Choroid plexus epithelial cell (primary cell): ENCODE data around the gene OPCML.

Experiments used
- DNase-seq: peaks from one replicate; pipeline ENCODE4 v3.0.0-alpha.2; 2010; ENCODE audit warnings: low read depth
- H3K4me3 ChIP-seq: 2 replicates; pipeline ENCODE4 v1.5.1; 2011; ENCODE audit warnings: low read depth, mild to moderate bottlenecking, control low read depth, low read length, moderate library complexity
- CTCF ChIP-seq: conservative IDR thresholded peaks from 2 replicates; pipeline ENCODE4 v1.5.1; 2011; ENCODE audit warnings: low read depth, mild to moderate bottlenecking, control low read depth, inconsistent platforms, low read length, moderate library complexity

OPCML gene

GRCh38 chr11:132681971-132682370 is 850.3 kb downstream of the OPCML start:
- DNase-seq = no peak
- no peak for TF ChIP-seq CTCF
- H3K4me3 ChIP-seq = no peak overlapping the region

GRCh38 chr11:132680584-132680983 is 851.7 kb downstream of the OPCML start:
- no peak overlapping the region for H3K4me3 ChIP-seq
- no peak for DNase-seq
- no peak for TF ChIP-seq CTCF

GRCh38 chr11:132674151-132674550 is 858.1 kb downstream of the OPCML start:
- TF ChIP-seq CTCF = no peak
- H3K4me3 ChIP-seq = no peak overlapping the region
- no peak for DNase-seq

- no peak for DNase-seq
- no peak for TF ChIP-seq CTCF
- no peak overlapping the region for H3K4me3 ChIP-seq
Observed at GRCh38 chr11:132671851-132672370, 860.4 kb downstream of the OPCML start.

- H3K4me3 ChIP-seq = no peak overlapping the region
- TF ChIP-seq CTCF = no peak
- DNase-seq = no peak
Observed at GRCh38 chr11:132670921-132671675, 861.2 kb downstream of the OPCML start.

GRCh38 chr11:132669949-132670348 is 862.4 kb downstream of the OPCML start:
- no peak for DNase-seq
- H3K4me3 ChIP-seq = no peak overlapping the region
- TF ChIP-seq CTCF = no peak

GRCh38 chr11:132665205-132665604 is 867.1 kb downstream of the OPCML start:
- no peak overlapping the region for H3K4me3 ChIP-seq
- TF ChIP-seq CTCF = no peak
- DNase-seq = no peak
